Measurements from ENCODE around the gene UBXN11. TPM values are rescaled to one million over a fixed set of nuclear protein-coding genes. Genes with fewer than 3 reads are reported as not detected.
"Not testable (repeated sequence)": the region's sequence is repeated elsewhere in the genome, so short reads cannot be mapped to it uniquely, and the experiment has no call there.

Gene UBXN11
- total RNA-seq, 4 donors from 2014 or later = 7.1 to 13.3 (median 10.1) TPM

DNA sequence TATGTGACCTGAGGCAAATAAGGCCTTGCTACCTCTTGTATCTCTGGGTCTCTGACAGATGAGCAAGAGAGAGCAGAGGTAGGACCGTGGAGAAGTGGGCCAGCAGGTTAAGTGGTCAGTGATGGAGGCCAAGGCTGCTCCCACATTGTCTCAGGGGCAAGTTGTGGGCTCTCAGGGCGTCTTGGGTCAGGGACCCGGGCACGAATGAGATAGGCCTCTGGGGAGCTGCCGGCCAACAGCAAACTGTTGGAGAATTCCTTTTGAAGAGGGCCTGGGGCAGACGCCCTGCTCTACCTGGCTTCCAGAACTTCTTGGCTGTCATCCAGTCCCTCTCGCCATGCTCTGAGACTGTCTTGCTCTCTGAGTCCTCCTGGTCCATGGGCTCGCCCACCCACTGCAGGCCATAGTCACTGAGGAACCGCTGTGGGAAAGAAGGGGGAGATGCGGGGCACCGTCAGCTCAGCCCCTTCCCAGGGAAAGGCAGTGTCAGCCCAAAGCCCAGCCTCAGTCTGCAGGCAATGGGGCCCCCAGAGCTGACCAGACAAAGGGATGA is 12.4 kb downstream of the UBXN11 start:
- Histone ChIP-seq H3K4me1 (peaks cover 3 to 23% (median 22%) of the 10 kb centered on the region in 4 donors), H3K27me3 (no peaks in the 10 kb centered on the region), H3K36me3 (peaks cover 7 to 26% (median 8%) of the 10 kb centered on the region in 4 donors), H3K9me3 (no peaks in the 10 kb centered on the region), H3K27ac (replicated peaks in 1 of 4) (no peak overlapping the region), H3K4me3 (no peak overlapping the region)
- intact Hi-C loops (cut with DNase I) = no loop called here
- no peak for DNase-seq (ENCODE audit: extremely low spot score)
- 80% methylated on average over 7 of the region's 11 CpGs for WGBS
- no peak for TF ChIP-seq POLR2AphosphoS5 (IDR thresholded peaks at IDR 0.05)
- no peak for TF ChIP-seq POLR2A (IDR thresholded peaks at IDR 0.05; ENCODE audit: low read depth)
- no peak for TF ChIP-seq CTCF (IDR thresholded peaks at IDR 0.05)
- TF ChIP-seq EP300 (IDR thresholded peaks at IDR 0.05) = no peak

- H3K27me3 ChIP-seq; H3K9me3 ChIP-seq; intact Hi-C loops (cut with DNase I); H3K4me3 ChIP-seq; H3K27ac ChIP-seq (replicated peaks in 1 of 4); DNase-seq (ENCODE audit: extremely low spot score): not testable (repeated sequence)
- Histone ChIP-seq H3K36me3 (peaks cover 7 to 26% (median 8%) of the 10 kb centered on the region in 4 donors), H3K4me1 (peaks cover 4 to 34% (median 32%) of the 10 kb centered on the region in 4 donors)
- WGBS = 76% methylated on average over 5 of the region's 5 CpGs
Observed at GRCh38 chr1:26292735-26293134, 13.7 kb downstream of the UBXN11 start.

GRCh38 chr1:26291939-26292338 is 14.5 kb downstream of the UBXN11 start:
- no peak overlapping the region for H3K27ac ChIP-seq (replicated peaks in 1 of 4)
- 93% methylated on average over 4 of the region's 4 CpGs for WGBS
- intact Hi-C loops (cut with DNase I) = no loop called here

DNA sequence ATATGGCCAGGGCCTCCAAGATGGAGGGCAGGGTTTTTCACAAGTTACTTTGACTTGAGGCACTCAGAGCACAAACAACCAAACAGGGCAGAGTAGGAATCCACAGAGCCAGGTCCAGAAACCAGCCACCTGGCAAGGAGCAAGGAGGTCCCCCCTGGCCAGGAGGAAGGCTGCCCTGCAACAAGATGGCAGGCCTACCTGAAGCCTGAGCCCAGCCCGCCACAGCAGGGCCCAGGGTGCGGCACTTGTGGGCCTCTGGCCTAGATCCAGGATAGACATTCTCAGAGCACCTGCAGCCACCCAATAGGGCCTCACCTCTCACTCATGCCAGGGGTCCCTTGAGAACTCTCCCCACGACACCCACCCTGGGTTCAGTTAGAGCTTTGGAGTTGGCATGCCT is 15.0 kb downstream of the UBXN11 start:
- Histone ChIP-seq H3K36me3 (peaks cover 0 to 15% (median 1%) of the 10 kb centered on the region in 4 donors), H3K27me3 (no peaks in the 10 kb centered on the region), H3K4me1 (peaks cover 11 to 46% (median 42%) of the 10 kb centered on the region in 4 donors), H3K27ac (replicated peaks in 1 of 4) (peak overlapping the region; percentile 49 to 62 (median 55)), H3K9me3 (no peaks in the 10 kb centered on the region), H3K4me3 (no peak overlapping the region)
- DNase-seq (ENCODE audit: extremely low spot score) = no peak
- WGBS = 87% methylated on average over 3 of the region's 3 CpGs
- no peak for TF ChIP-seq POLR2A (IDR thresholded peaks at IDR 0.05; ENCODE audit: low read depth)
- no peak for TF ChIP-seq CTCF (IDR thresholded peaks at IDR 0.05)
- intact Hi-C loops (cut with DNase I) = no loop called here

More at GRCh38 chr1:26291939-26292338, 14.5 kb downstream of the UBXN11 start:
- Histone ChIP-seq H3K4me1 (peaks cover 9 to 41% (median 39%) of the 10 kb centered on the region in 4 donors), H3K36me3 (peaks cover 0 to 20% (median 6%) of the 10 kb centered on the region in 4 donors), H3K9me3 (no peaks in the 10 kb centered on the region), H3K27me3 (no peaks in the 10 kb centered on the region), H3K4me3 (no peak overlapping the region)
- TF ChIP-seq EP300 (IDR thresholded peaks at IDR 0.05) (no peak), POLR2AphosphoS5 (IDR thresholded peaks at IDR 0.05) (no peak), POLR2A (IDR thresholded peaks at IDR 0.05; ENCODE audit: low read depth) (no peak), CTCF (IDR thresholded peaks at IDR 0.05) (no peak)
- no peak for DNase-seq (ENCODE audit: extremely low spot score)

GRCh38 chr1:26290882-26291261 is 15.6 kb downstream of the UBXN11 start:
- H3K27ac ChIP-seq (replicated peaks in 1 of 4) = peak overlapping the region; percentile 49 to 62 (median 55)
- intact Hi-C loops (cut with DNase I) = no loop called here
- DNase-seq (ENCODE audit: extremely low spot score) = no peak
- H3K27me3 ChIP-seq = no peaks in the 10 kb centered on the region
- H3K36me3 ChIP-seq = peaks cover 0 to 10% (median 0%) of the 10 kb centered on the region in 4 donors
- WGBS = 60% methylated on average over 9 of the region's 11 CpGs
- TF ChIP-seq POLR2A (IDR thresholded peaks at IDR 0.05; ENCODE audit: low read depth) (no peak), POLR2AphosphoS5 (IDR thresholded peaks at IDR 0.05) (no peak), EP300 (IDR thresholded peaks at IDR 0.05) (no peak), CTCF (IDR thresholded peaks at IDR 0.05) (no peak)
- H3K9me3 ChIP-seq = no peaks in the 10 kb centered on the region
- H3K4me3 ChIP-seq = no peak overlapping the region
- peaks cover 12 to 52% (median 47%) of the 10 kb centered on the region in 4 donors for H3K4me1 ChIP-seq

Measured in esophagus muscularis mucosa (tissue), 4 donors.